Keratinocyte (primary cell): ENCODE data around the gene MBLAC1. TPM values are rescaled to one million over a fixed set of nuclear protein-coding genes. Genes with fewer than 3 reads are reported as not detected.

Experiments used
- DNase-seq: peaks from one replicate; pipeline ENCODE4 v3.0.0-alpha.2; 2011; ENCODE audit warnings: low read depth, missing footprints, low spot score
- FAIRE-seq: peaks from 2 replicates; lab custom pipeline; 2011; peaks lifted over from hg19 to GRCh38; lab: Jason Lieb, UNC
- H2AFZ ChIP-seq: 2 replicates; pipeline ENCODE4 v1.6.0; 2012; ENCODE audit warnings: low read length, control low read depth, inconsistent platforms; ENCODE audit not compliant: control insufficient read depth
- H3K27ac ChIP-seq: 2 replicates; pipeline ENCODE4 v1.5.1; 2011; ENCODE audit warnings: low read length; ENCODE audit not compliant: control insufficient read depth, insufficient read depth
- H3K27me3 ChIP-seq: 3 replicates; pipeline ENCODE4 v1.6.0; 2011; ENCODE audit warnings: low read length; ENCODE audit not compliant: control insufficient read depth, insufficient read depth; ENCODE audit errors: extremely low read depth
- H3K36me3 ChIP-seq, 2 experiments: 2 replicates in 1 of 2; 3 replicates in 1 of 2; pipeline ENCODE4 v1.5.1; 2011; ENCODE audit warnings: low read length in 2 of 2, mild to moderate bottlenecking in 1 of 2; ENCODE audit not compliant: control insufficient read depth in 2 of 2, insufficient read depth in 2 of 2; ENCODE audit errors: extremely low read depth in 1 of 2
- H3K4me1 ChIP-seq: 3 replicates; pipeline ENCODE4 v1.5.1; 2011; ENCODE audit warnings: low read length; ENCODE audit not compliant: control insufficient read depth, insufficient read depth; ENCODE audit errors: extremely low read depth
- H3K4me2 ChIP-seq: 3 replicates; pipeline ENCODE4 v1.6.0; 2011; ENCODE audit warnings: low read depth, low read length; ENCODE audit not compliant: control insufficient read depth, insufficient read depth; ENCODE audit errors: extremely low read depth
- H3K4me3 ChIP-seq, 3 experiments: fragments of 200-600 bp in 1 of 3; sonication (generic) in 1 of 3; 2 replicates in 2 of 3; 3 replicates in 1 of 3; pipeline ENCODE4 v1.5.1; 2011 to 2016; ENCODE audit warnings: low read length in 3 of 3, mild to moderate bottlenecking in 3 of 3, control low read depth in 2 of 3, inconsistent platforms in 1 of 3, low read depth in 1 of 3, mixed read lengths in 1 of 3, mixed run types in 1 of 3, moderate library complexity in 1 of 3; ENCODE audit not compliant: control insufficient read depth in 2 of 3, insufficient read depth in 2 of 3; ENCODE audit errors: extremely low read depth in 1 of 3
- H3K79me2 ChIP-seq: 2 replicates; pipeline ENCODE4 v1.6.0; 2012; ENCODE audit warnings: low read length; ENCODE audit not compliant: control insufficient read depth, insufficient read depth
- H3K9ac ChIP-seq: 3 replicates; pipeline ENCODE4 v1.6.0; 2011; ENCODE audit warnings: low read length; ENCODE audit not compliant: control insufficient read depth, insufficient read depth; ENCODE audit errors: extremely low read depth
- H3K9me1 ChIP-seq: 3 replicates; pipeline ENCODE4 v1.6.0; 2011; ENCODE audit warnings: low read length; ENCODE audit not compliant: control insufficient read depth, insufficient read depth; ENCODE audit errors: extremely low read depth
- H3K9me3 ChIP-seq: 2 replicates; pipeline ENCODE4 v1.5.1; 2012; ENCODE audit warnings: low read depth, low read length; ENCODE audit not compliant: control insufficient read depth
- H4K20me1 ChIP-seq: 3 replicates; pipeline ENCODE4 v1.6.0; 2011; ENCODE audit warnings: low read length; ENCODE audit not compliant: control insufficient read depth, insufficient read depth; ENCODE audit errors: extremely low read depth
- CTCF ChIP-seq, 3 experiments: IDR thresholded peaks in 1 of 3; conservative IDR thresholded peaks in 1 of 3; optimal IDR thresholded peaks in 1 of 3; 2 replicates in 2 of 3; 3 replicates in 1 of 3; pipeline versions ENCODE3 to v1.5.1; 2011; ENCODE audit warnings: low read length in 3 of 3, mild to moderate bottlenecking in 3 of 3, moderate library complexity in 2 of 3, control low read depth in 1 of 3, inconsistent platforms in 1 of 3; ENCODE audit not compliant: insufficient read depth in 2 of 3; ENCODE audit errors: extremely low read depth in 1 of 3
- EZH2 ChIP-seq: IDR thresholded peaks from one replicate; pipeline ENCODE4 v1.6.1; 2012; ENCODE audit warnings: inconsistent platforms, mild to moderate bottlenecking, low read length, moderate library complexity
- dilution Hi-C: fragments of 300-500 bp; cut with MboI; formaldehyde crosslinking; loops from one replicate; pipeline ENCODE4 v1.7.0; 2020; ENCODE audit warnings: low sequenced_read_pairs; ENCODE audit not compliant: extremely low pct_ligation_motif_present
- polyA plus RNA-seq, 5 experiments: library from polyadenylated mRNA; depleted of rRNA in 3 of 5; stranded (reverse) in 3 of 5; stranded (forward) in 1 of 5; unstranded in 1 of 5; fragments of >200 nt; gene quantifications; 1 replicate in 1 of 5; 2 replicates in 3 of 5; 3 replicates in 1 of 5; pipeline versions ENCODE4 v1.2.1 to v1.2.3, GENCODE V29; 2011 to 2012; ENCODE audit warnings: missing spikeins in 2 of 5, low read depth in 1 of 5, low replicate concordance in 1 of 5

The MBLAC1 gene
- polyA plus RNA-seq, 1 donor (not counting 4 experiments of a cell fraction or from before 2014, with no cell fraction given), result 0.21 TPM

GRCh38 chr7:100167912-100168323, 41.2 kb downstream of the MBLAC1 start:
- dilution Hi-C loops, result no loop called here
- Histone ChIP-seq H3K79me2 (no peaks in the 10 kb centered on the region), H3K4me1 (peaks cover 25% of the 10 kb centered on the region), H3K9me3 (no peaks in the 10 kb centered on the region), H4K20me1 (no peaks in the 10 kb centered on the region), H3K9ac (peak overlapping the region; percentile 37), H3K27me3 (peaks cover 14% of the 10 kb centered on the region), H3K36me3 (no peaks in the 10 kb centered on the region), H2AFZ (peak overlapping the region; percentile 90), H3K4me2 (peak overlapping the region; percentile 94), H3K27ac (no peak overlapping the region), H3K4me3 (peak overlapping the region in 2 of 3 experiments; percentile 62 to 72), H3K9me1 (peaks cover 2% of the 10 kb centered on the region)
- TF ChIP-seq EZH2 (no peak), CTCF (optimal IDR thresholded peaks at IDR 0.05 in 1 of 3, IDR thresholded peaks at IDR 0.05 in 1 of 3, conservative IDR thresholded peaks at IDR 0.05 in 1 of 3; ENCODE audit: extremely low read depth in 1 of 3, insufficient read depth in 2 of 3, low read length in 3 of 3) (no peak)
- DNase-seq (no peak), FAIRE-seq (no peak)

- H3K9ac ChIP-seq, result no peak overlapping the region
- no peak overlapping the region for H3K4me3 ChIP-seq
- FAIRE-seq (no peak), DNase-seq (no peak)
- no peak overlapping the region for H3K27ac ChIP-seq
- no peaks in the 10 kb centered on the region for H3K36me3 ChIP-seq
- no peaks in the 10 kb centered on the region for H3K9me1 ChIP-seq
- no peak overlapping the region for H2AFZ ChIP-seq
- peaks cover 14% of the 10 kb centered on the region for H3K27me3 ChIP-seq
- no peaks in the 10 kb centered on the region for H4K20me1 ChIP-seq
- no peak overlapping the region for H3K4me2 ChIP-seq
- H3K4me1 ChIP-seq, result peaks cover 15% of the 10 kb centered on the region
- H3K79me2 ChIP-seq, result no peaks in the 10 kb centered on the region
- dilution Hi-C loops, result no loop called here
- H3K9me3 ChIP-seq, result no peaks in the 10 kb centered on the region
- TF ChIP-seq CTCF (optimal IDR thresholded peaks at IDR 0.05 in 1 of 3, IDR thresholded peaks at IDR 0.05 in 1 of 3, conservative IDR thresholded peaks at IDR 0.05 in 1 of 3; ENCODE audit: extremely low read depth in 1 of 3, insufficient read depth in 2 of 3, low read length in 3 of 3) (no peak), EZH2 (no peak)
Observed at GRCh38 chr7:100169147-100169850, 42.5 kb downstream of the MBLAC1 start.
